Prostate gland (tissue), 2 donors: ENCODE results near the gene PLEKHO1. TPM values are rescaled to one million over a fixed set of nuclear protein-coding genes. Genes with fewer than 3 reads are reported as not detected.

Source experiments
- total RNA-seq, 2 donors: library from RNA; depleted of rRNA; stranded (reverse); fragments of >200 nt; gene quantifications; one replicate each; pipeline ENCODE4 v1.1.0, GENCODE V29; 2016

Gene PLEKHO1
- total RNA-seq, 2 donors from 2014 or later = 33.1 to 75.0 TPM

Other genes starting within 250 kb of the PLEKHO1 start
- 1 to 10 TPM; 2.1 to 3.4 TPM for gene SV2A, start 232.1 kb upstream of the PLEKHO1 start, total RNA-seq
- 10 to 100 TPM; 15.0 to 22.1 TPM for gene SF3B4, start 222.1 kb upstream of the PLEKHO1 start, total RNA-seq
- gene MTMR11, start 213.0 kb upstream of the PLEKHO1 start, total RNA-seq = 10 to 100 TPM in 1 of 2 donors, 1 to 10 TPM in 1; 2.6 to 25.5 TPM
- gene OTUD7B, start 139.2 kb upstream of the PLEKHO1 start, total RNA-seq = 10 to 100 TPM; 13.5 to 27.3 TPM
- gene VPS45, start 82.1 kb upstream of the PLEKHO1 start, total RNA-seq = 10 to 100 TPM; 29.6 to 33.3 TPM
- 10 to 100 TPM in 1 of 2 donors, 1 to 10 TPM in 1; 9.8 to 13.5 TPM for gene ANP32E, start 86.2 kb downstream of the PLEKHO1 start, total RNA-seq
- 1 to 10 TPM in 1 of 2 donors, under 1 TPM in 1; 0.36 to 3.3 TPM for gene CA14, start 107.9 kb downstream of the PLEKHO1 start, total RNA-seq
- gene APH1A, start 119.1 kb downstream of the PLEKHO1 start, total RNA-seq = 100 to 1,000 TPM; 122 to 130 TPM
- 1 to 10 TPM; 1.4 to 8.2 TPM for gene C1orf54, start 122.9 kb downstream of the PLEKHO1 start, total RNA-seq
- 10 to 100 TPM in 1 of 2 donors, 1 to 10 TPM in 1; 6.9 to 10.1 TPM for gene CIART, start 132.6 kb downstream of the PLEKHO1 start, total RNA-seq
- gene MRPS21, start 143.9 kb downstream of the PLEKHO1 start, total RNA-seq = 10 to 100 TPM; 40.1 to 49.0 TPM
- 10 to 100 TPM; 41.1 to 61.8 TPM for gene PRPF3, start 171.6 kb downstream of the PLEKHO1 start, total RNA-seq
- 10 to 100 TPM; 20.6 to 31.4 TPM for gene RPRD2, start 214.2 kb downstream of the PLEKHO1 start, total RNA-seq